HL-60 (cell line): ENCODE results near the gene STK17A.

Experiments
- CTCF ChIP-seq: IDR thresholded peaks from one replicate; pipeline ENCODE4 v1.5.1; 2011; ENCODE audit warnings: low read length, control low read depth, inconsistent platforms; ENCODE audit not compliant: insufficient read depth
- GABPA ChIP-seq: IDR thresholded peaks from 2 replicates; pipeline ENCODE4 v1.6.1; 2012; ENCODE audit warnings: low read depth
- POLR2AphosphoS5 ChIP-seq: IDR thresholded peaks from 2 replicates; pipeline ENCODE4 v1.6.1; 2012; ENCODE audit warnings: low read depth

GRCh38 chr7:43589133-43589478 is 6.2 kb downstream of the STK17A start:
- TF ChIP-seq POLR2AphosphoS5 (no peak), CTCF (no peak), GABPA (no peak)
